GM12865 (cell line): Measurements from ENCODE around the gene YLPM1.
"Not testable (repeated sequence)": the region's sequence is repeated elsewhere in the genome, so short reads cannot be mapped to it uniquely, and the experiment has no call there.

Experiments used
- DNase-seq: peaks from one replicate; pipeline ENCODE4 v3.0.0; 2010; ENCODE audit warnings: low read depth
- H3K4me3 ChIP-seq: 2 replicates; pipeline ENCODE4 v1.5.1; 2011; ENCODE audit warnings: mild to moderate bottlenecking, low read depth, low read length, control low read depth
- CTCF ChIP-seq: IDR thresholded peaks from 2 replicates; pipeline ENCODE4 v1.5.1; 2011; ENCODE audit warnings: low read length, control low read depth, low read depth, inconsistent platforms; ENCODE audit not compliant: insufficient read depth; ENCODE audit errors: missing control alignments

YLPM1 gene

GRCh38 chr14:74737753-74738325 is 25.3 kb upstream of the YLPM1 start:
- no peak for TF ChIP-seq CTCF
- DNase-seq: no peak
- H3K4me3 ChIP-seq: no peak overlapping the region

- no peak for DNase-seq
- TF ChIP-seq CTCF: no peak
- no peak overlapping the region for H3K4me3 ChIP-seq
These were observed 23.7 kb upstream of the YLPM1 start for GRCh38 chr14:74739293-74740030.

- no peak overlapping the region for H3K4me3 ChIP-seq
- no peak for TF ChIP-seq CTCF
- no peak for DNase-seq
These were observed 15.9 kb upstream of the YLPM1 start for GRCh38 chr14:74747237-74747636.

GRCh38 chr14:74754157-74754556 is 9.0 kb upstream of the YLPM1 start:
- DNase-seq: no peak
- no peak overlapping the region for H3K4me3 ChIP-seq
- TF ChIP-seq CTCF: no peak

- no peak for DNase-seq
- H3K4me3 ChIP-seq: no peak overlapping the region
- TF ChIP-seq CTCF: no peak
These were observed 8.2 kb upstream of the YLPM1 start for GRCh38 chr14:74754899-74755298.

GRCh38 chr14:74756326-74756725 is 6.8 kb upstream of the YLPM1 start:
- TF ChIP-seq CTCF: no peak
- no peak overlapping the region for H3K4me3 ChIP-seq
- DNase-seq: no peak

- DNase-seq: not testable (repeated sequence)
These were observed 4.6 kb upstream of the YLPM1 start for GRCh38 chr14:74758505-74758904.

More at GRCh38 chr14:74758505-74758904, 4.6 kb upstream of the YLPM1 start:
- not testable (repeated sequence) for H3K4me3 ChIP-seq
